H1 (cell line): Measurements from ENCODE around the gene PNPLA3. TPM values are rescaled to one million over a fixed set of nuclear protein-coding genes. Genes with fewer than 3 reads are reported as not detected.

Experiments used
- CTCF ChIA-PET: fragments of 300-600 bp; sonication (Branson Sonifier 250); formaldehyde crosslinking; loops from one replicate; lab custom pipeline; 2021; ENCODE audit not compliant: partially characterized antibody; lab: Charles Lee
- POLR2A ChIA-PET: fragments of 300-600 bp; sonication (Branson Sonifier 250); formaldehyde crosslinking; loops from one replicate; lab custom pipeline; 2021; ENCODE audit warnings: inconsistent platforms; ENCODE audit not compliant: partially characterized antibody; lab: Charles Lee
- DNase-seq, 2 experiments: peaks; one replicate each; pipeline versions ENCODE4 v3.0.0 to v3.0.0-alpha.2; 2010 to 2022; ENCODE audit warnings: low spot score in 2 of 2, low read depth in 1 of 2, mixed read lengths in 1 of 2
- FAIRE-seq: peaks from 2 replicates; lab custom pipeline; 2011; peaks lifted over from hg19 to GRCh38; lab: Jason Lieb, UNC
- H2AFZ ChIP-seq: 2 replicates; pipeline ENCODE4 v1.8.1; 2012; ENCODE audit warnings: low read length, inconsistent platforms
- H2AK5ac ChIP-seq: 2 replicates; pipeline ENCODE4 v1.6.1; 2013; ENCODE audit warnings: low read depth, low read length
- H2BK120ac ChIP-seq: replicated peaks from 2 replicates; pipeline ENCODE3; 2013; ENCODE audit warnings: low read depth, low read length, inconsistent platforms
- H2BK12ac ChIP-seq: 2 replicates; pipeline ENCODE4 v1.6.1; 2013; ENCODE audit warnings: low read depth, low read length
- H2BK15ac ChIP-seq: 2 replicates; pipeline ENCODE4 v1.6.1; 2013; ENCODE audit warnings: low read length
- H2BK20ac ChIP-seq: 2 replicates; pipeline ENCODE4 v1.6.1; 2013; ENCODE audit warnings: low read length
- H2BK5ac ChIP-seq: 2 replicates; pipeline ENCODE4 v1.6.1; 2013; ENCODE audit warnings: low read depth, low read length
- H3K14ac ChIP-seq: 2 replicates; pipeline ENCODE4 v1.6.1; 2013; ENCODE audit warnings: inconsistent platforms; ENCODE audit not compliant: insufficient read length
- H3K18ac ChIP-seq: 2 replicates; pipeline ENCODE4 v1.6.1; 2013; ENCODE audit warnings: low read length; ENCODE audit errors: extremely low read depth
- H3K23ac ChIP-seq: 2 replicates; pipeline ENCODE4 v1.6.1; 2013; ENCODE audit warnings: inconsistent platforms; ENCODE audit not compliant: insufficient read length
- H3K23me2 ChIP-seq: 2 replicates; pipeline ENCODE4 v1.6.1; 2013; ENCODE audit warnings: low read depth, low read length
- H3K27ac ChIP-seq: 2 replicates; pipeline ENCODE4 v1.6.1; 2011; ENCODE audit warnings: low read depth, low read length, inconsistent platforms
- H3K27me3 ChIP-seq, 4 experiments: replicated peaks in 1 of 4; 1 replicate in 1 of 4; 2 replicates in 3 of 4; pipeline versions ENCODE4 v1.6.1 to v1.8.1; 2011 to 2013; ENCODE audit warnings: low read length in 3 of 4, mild to moderate bottlenecking in 3 of 4, inconsistent platforms in 2 of 4, mixed read lengths in 2 of 4, moderate library complexity in 1 of 4; ENCODE audit not compliant: control insufficient read depth in 3 of 4, insufficient read depth in 3 of 4; ENCODE audit errors: extremely low read depth in 1 of 4
- H3K36me3 ChIP-seq, 4 experiments: 2 replicates each; pipeline versions ENCODE4 v1.6.1 to v1.8.1; 2011 to 2013; ENCODE audit warnings: mild to moderate bottlenecking in 4 of 4, low read length in 3 of 4, moderate library complexity in 2 of 4, control low read depth in 1 of 4, inconsistent platforms in 1 of 4; ENCODE audit not compliant: insufficient read depth in 4 of 4, control insufficient read depth in 2 of 4
- H3K4ac ChIP-seq: replicated peaks from 2 replicates; pipeline ENCODE3; 2013; ENCODE audit warnings: low read length, low read depth, mixed read lengths, inconsistent platforms; ENCODE audit not compliant: insufficient read length
- H3K4me1 ChIP-seq, 4 experiments: replicated peaks in 1 of 4; 1 replicate in 1 of 4; 2 replicates in 3 of 4; pipeline versions ENCODE4 v1.6.1 to v1.8.1; 2011 to 2013; ENCODE audit warnings: low read length in 3 of 4, inconsistent platforms in 2 of 4, mixed read lengths in 1 of 4; ENCODE audit not compliant: insufficient read depth in 4 of 4, control insufficient read depth in 3 of 4
- H3K4me2 ChIP-seq, 2 experiments: 2 replicates each; pipeline versions ENCODE4 v1.6.1 to v1.8.1; 2011 to 2013; ENCODE audit warnings: low read depth in 2 of 2, low read length in 2 of 2, control low read depth in 1 of 2, inconsistent platforms in 1 of 2, mild to moderate bottlenecking in 1 of 2; ENCODE audit not compliant: insufficient read depth in 1 of 2
- H3K4me3 ChIP-seq, 4 experiments: fragments of 200-600, 300-600 bp in 1 of 4; sonication (generic), shearing (Covaris generic), sonication (Bioruptor Twin) in 1 of 4; 2 replicates each; pipeline versions ENCODE4 v1.5.1 to v1.8.1; 2011 to 2016; ENCODE audit warnings: low read length in 4 of 4, low read depth in 3 of 4, control low read depth in 2 of 4, inconsistent platforms in 2 of 4, mild to moderate bottlenecking in 2 of 4, mixed read lengths in 1 of 4, moderate library complexity in 1 of 4; ENCODE audit not compliant: insufficient read depth in 2 of 4; ENCODE audit errors: extremely low read depth in 1 of 4
- H3K56ac ChIP-seq: replicated peaks from 2 replicates; pipeline ENCODE3; 2013; ENCODE audit warnings: low read depth, mild to moderate bottlenecking, mixed read lengths, low read length, inconsistent platforms; ENCODE audit not compliant: insufficient read length
- H3K79me1 ChIP-seq: 2 replicates; pipeline ENCODE4 v1.6.1; 2013; ENCODE audit warnings: low read depth, low read length, control low read depth
- H3K79me2 ChIP-seq, 2 experiments: 2 replicates each; pipeline versions ENCODE4 v1.6.1 to v1.8.1; 2012 to 2013; ENCODE audit warnings: low read length in 2 of 2, mild to moderate bottlenecking in 2 of 2, inconsistent platforms in 1 of 2; ENCODE audit not compliant: insufficient read depth in 2 of 2, control insufficient read depth in 1 of 2
- H3K9ac ChIP-seq, 4 experiments: replicated peaks in 1 of 4; 1 replicate in 1 of 4; 2 replicates in 3 of 4; pipeline versions ENCODE4 v1.6.1 to v1.8.1; 2011 to 2013; ENCODE audit warnings: low read depth in 3 of 4, low read length in 3 of 4, control low read depth in 2 of 4, mild to moderate bottlenecking in 2 of 4, moderate library complexity in 2 of 4, inconsistent platforms in 1 of 4; ENCODE audit errors: extremely low read depth in 1 of 4
- H3K9me3 ChIP-seq, 2 experiments: 2 replicates each; pipeline versions ENCODE4 v1.6.1 to v1.8.1; 2012 to 2013; ENCODE audit warnings: mild to moderate bottlenecking in 2 of 2, moderate library complexity in 2 of 2, control low read depth in 1 of 2, inconsistent platforms in 1 of 2, low read depth in 1 of 2, low read length in 1 of 2, mixed read lengths in 1 of 2; ENCODE audit not compliant: insufficient read depth in 2 of 2
- H4K20me1 ChIP-seq, 2 experiments: replicated peaks in 1 of 2; 2 replicates each; pipeline versions ENCODE3 to v1.8.1; 2011 to 2013; ENCODE audit warnings: inconsistent platforms in 2 of 2, low read length in 2 of 2, mild to moderate bottlenecking in 1 of 2; ENCODE audit not compliant: insufficient read depth in 2 of 2, control insufficient read depth in 1 of 2
- H4K5ac ChIP-seq: 2 replicates; pipeline ENCODE4 v1.6.1; 2013; ENCODE audit warnings: low read length, low read depth, mixed read lengths, inconsistent platforms; ENCODE audit not compliant: insufficient read length
- H4K8ac ChIP-seq: 2 replicates; pipeline ENCODE4 v1.8.0; 2013; ENCODE audit warnings: mild to moderate bottlenecking, moderate library complexity, low read length, inconsistent platforms; ENCODE audit not compliant: insufficient read depth; ENCODE audit errors: extremely low read depth
- H4K91ac ChIP-seq: replicated peaks from 2 replicates; pipeline ENCODE3; 2013; ENCODE audit warnings: low read length, mixed read lengths, inconsistent platforms; ENCODE audit not compliant: insufficient read length
- CHD2 ChIP-seq: IDR thresholded peaks from 2 replicates; pipeline ENCODE4 v1.6.1; 2012; ENCODE audit warnings: low read length, improper control_type of control experiment
- KDM1A ChIP-seq: fragments of 200-600, 300-600 bp; sonication (generic); IDR thresholded peaks from 2 replicates; pipeline ENCODE4 v1.7.1; 2016; ENCODE audit warnings: mild to moderate bottlenecking, low read length, borderline replicate concordance
- MAFK ChIP-seq: IDR thresholded peaks from 2 replicates; pipeline ENCODE4 v1.6.1; 2012; ENCODE audit warnings: low read depth, mild to moderate bottlenecking, improper control_type of control experiment, low read length
- POLR2AphosphoS5 ChIP-seq: IDR thresholded peaks from 2 replicates; pipeline ENCODE4 v1.6.1; 2011; ENCODE audit warnings: low read depth, low read length
- TAF7 ChIP-seq: optimal IDR thresholded peaks from 2 replicates; pipeline ENCODE3; 2011; ENCODE audit warnings: low read depth, mild to moderate bottlenecking, inconsistent platforms, low read length, moderate library complexity, borderline replicate concordance
- WGBS, 2 experiments: shearing (Covaris generic) in 1 of 2; methylation state at CpG; one replicate each; pipeline versions ENCODE4 v1.1.6 to v1.1.7; 2013 to 2015; ENCODE audit warnings: low lambda C conversion rate in 2 of 2, mixed read lengths in 2 of 2, inconsistent platforms in 1 of 2, low coverage in 1 of 2, missing lambda C conversion rate in 1 of 2; ENCODE audit not compliant: insufficient replicate concordance in 2 of 2, insufficient coverage in 1 of 2, insufficient read length in 1 of 2; ENCODE audit errors: extremely low coverage in 1 of 2, missing lambda C conversion rate in 1 of 2; 5-methylcytosine and 5-hydroxymethylcytosine counted together
- polyA plus RNA-seq, 7 experiments: library from polyadenylated mRNA; depleted of rRNA in 3 of 7; stranded (reverse) in 5 of 7; unstranded in 2 of 7; fragments of >200 nt in 5 of 7; fragments of 200-250 nt in 2 of 7; gene quantifications; 1 replicate in 5 of 7; 2 replicates in 1 of 7; 4 replicates in 1 of 7; pipeline versions ENCODE4 v1.2.1 to v1.2.3, GENCODE V29; 2011 to 2013; ENCODE audit warnings: missing spikeins in 2 of 7, mixed read lengths in 2 of 7
- total RNA-seq: library from RNA; stranded (reverse); fragmentation: NEBNext Ultra II Directional; extraction: Animal tissue kit (Norgen Biotek cat#: 25700); gene quantifications from 2 replicates; pipeline ENCODE4 v1.2.1, GENCODE V29; 2021

PNPLA3 gene
- total and polyA plus RNA-seq, 2 of the 8 experiments (the other 6 are each of a cell fraction or from before 2014, with no cell fraction given): 17.5 to 23.4 TPM

DNA sequence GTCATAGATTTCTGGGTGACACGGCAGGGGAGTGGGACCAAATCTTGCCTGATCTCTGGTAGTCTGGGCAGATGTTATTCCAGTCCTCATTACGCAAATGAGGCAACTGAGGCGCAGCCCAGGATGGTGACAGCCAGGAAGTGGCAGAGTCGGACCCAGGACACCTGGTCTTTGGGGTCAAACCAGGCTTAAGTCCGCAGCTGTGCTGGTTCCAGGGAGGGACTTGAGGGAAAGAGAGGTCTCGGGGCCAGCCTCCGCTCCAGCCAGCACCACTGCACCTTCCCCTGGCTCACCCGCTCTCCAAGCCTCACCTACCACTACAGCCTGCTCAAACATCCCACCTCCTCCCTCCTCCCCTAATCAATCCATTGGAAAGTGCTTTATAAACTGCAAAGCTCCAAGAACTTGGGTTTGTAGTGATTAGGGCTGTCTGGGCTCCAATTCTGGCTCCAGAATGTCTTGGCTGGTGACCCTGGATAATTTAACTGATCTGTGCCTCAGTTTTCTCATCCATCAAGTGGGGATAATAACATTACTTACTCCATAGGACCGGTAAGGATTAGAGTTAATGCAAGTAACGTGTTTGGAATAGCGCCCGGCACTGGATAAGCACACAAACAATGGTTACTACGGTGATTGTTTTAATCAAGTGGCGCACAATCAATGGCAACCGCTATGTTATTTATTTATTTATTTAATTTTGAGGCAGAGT, 31.3 kb upstream of the PNPLA3 start:
- no peak overlapping the region for H2BK120ac ChIP-seq
- H3K23me2 ChIP-seq: peaks cover 11% of the 10 kb centered on the region; the same call in 1 of the 2 replicates
- WGBS, 2 experiments: 44% methylated on average over 15 of the region's 15 CpGs; no CpG with 5 or more reads in 1 of the 2 experiments
- peak overlapping the region; percentile 87 for H3K18ac ChIP-seq
- no peaks in the 10 kb centered on the region for H3K9me3 ChIP-seq
- H4K8ac ChIP-seq: peak overlapping the region; percentile 12; the same call in 1 of the 2 replicates
- H2BK5ac ChIP-seq: peak overlapping the region; percentile 7; the same call in 1 of the 2 replicates
- no peak overlapping the region for H2AK5ac ChIP-seq
- H2BK20ac ChIP-seq: no peak overlapping the region
- no peak overlapping the region for H3K14ac ChIP-seq
- peak overlapping the region in 2 of 4 experiments; percentile 6 to 56; a peak in 2 of 7 replicates for H3K9ac ChIP-seq
- no peak overlapping the region for H3K4ac ChIP-seq
- POLR2A ChIA-PET: interaction anchor here (1.2 to 2.4 kb wide), 5 partner anchors 11 to 132 kb away, joined by 3 to 7 read pairs (median 3); partner anchors contain the start of genes EFCAB6 and PARVB
- DNase-seq: no peak
- H3K79me1 ChIP-seq: no peaks in the 10 kb centered on the region; the same call in 1 of the 2 replicates
- peak overlapping the region; percentile 55; the same call in 1 of the 2 replicates for H2BK15ac ChIP-seq
- H3K27me3 ChIP-seq: peaks cover 0 to 4% (median 1%) of the 10 kb centered on the region in 4 experiments; a peak in 3 of 7 replicates
- no peak for FAIRE-seq
- H3K36me3 ChIP-seq: no peaks in the 10 kb centered on the region
- TF ChIP-seq KDM1A (peak; percentile 88), TAF7 (peak; percentile 72), POLR2AphosphoS5 (peak; percentile 47; the same call in 1 of the 2 replicates), MAFK (no peak), CHD2 (no peak)
- TF ChIP-seq, all 59 proteins: peak for 3
- H4K20me1 ChIP-seq: peaks cover 3 to 9% of the 10 kb centered on the region in 2 experiments
- peak overlapping the region; percentile 57 to 75 (median 68) for H3K4me3 ChIP-seq
- no peak overlapping the region for H4K5ac ChIP-seq
- CTCF ChIA-PET: interaction anchor here (0.9 to 21.4 kb wide), 3 partner anchors 8 to 766 kb away, joined by 4 to 226 read pairs (median 4); no protein-coding TSS in a partner anchor
- H3K23ac ChIP-seq: no peak overlapping the region
- peak overlapping the region; percentile 88; the same call in 1 of the 2 replicates for H2AFZ ChIP-seq
- peak overlapping the region; percentile 92 to 94 for H3K4me2 ChIP-seq
- peaks cover 0 to 12% (median 5%) of the 10 kb centered on the region in 4 experiments; a peak in 5 of 7 replicates for H3K4me1 ChIP-seq
- H3K79me2 ChIP-seq: no peaks in the 10 kb centered on the region
- H4K91ac ChIP-seq: no peak overlapping the region
- H2BK12ac ChIP-seq: peak overlapping the region; percentile 4; the same call in 1 of the 2 replicates
- no peak overlapping the region for H3K27ac ChIP-seq
- H3K56ac ChIP-seq: peak overlapping the region; percentile 9
